Measurements from ENCODE around the gene FOSB.
"Not testable (repeated sequence)": the region's sequence is repeated elsewhere in the genome, so short reads cannot be mapped to it uniquely, and the experiment has no call there.

Gene FOSB

GRCh38 chr19:45506989-45507871, 39.4 kb downstream of the FOSB start, which contains the start of gene VASP:
TSS of gene VASP (plus strand) at chr19:45507479. CDS start at chr19:45507772, 293 bp downstream.
- peak; percentile 98 for DNase-seq

GRCh38 chr19:45507872-45508416, 40.1 kb downstream of the FOSB start:
- DNase-seq: no peak

- peak; percentile 81 for DNase-seq
These were observed 40.6 kb downstream of the FOSB start for GRCh38 chr19:45508417-45508860.

GRCh38 chr19:45508861-45509691, 41.3 kb downstream of the FOSB start:
- DNase-seq: peak; percentile 79

GRCh38 chr19:45509692-45510015, 41.9 kb downstream of the FOSB start:
- DNase-seq: no peak

- DNase-seq: not testable (repeated sequence)
These were observed 42.6 kb downstream of the FOSB start for GRCh38 chr19:45510352-45510751.

- no peak for DNase-seq
These were observed 43.3 kb downstream of the FOSB start for GRCh38 chr19:45511074-45511473.

GRCh38 chr19:45512881-45513483, 45.2 kb downstream of the FOSB start:
- no peak for DNase-seq

GRCh38 chr19:45514376-45515051, 46.7 kb downstream of the FOSB start:
- DNase-seq: no peak

GRCh38 chr19:45515081-45515624, 47.4 kb downstream of the FOSB start:
- DNase-seq: peak; percentile 79

- DNase-seq: no peak
These were observed 48.1 kb downstream of the FOSB start for GRCh38 chr19:45515807-45516401.

GRCh38 chr19:45517238-45517637, 49.4 kb downstream of the FOSB start:
- no peak for DNase-seq

GRCh38 chr19:45517641-45518468, 50.1 kb downstream of the FOSB start:
- DNase-seq: no peak

GRCh38 chr19:45518469-45518826, 50.7 kb downstream of the FOSB start:
- DNase-seq: no peak

- DNase-seq: no peak
These were observed 54.5 kb downstream of the FOSB start for GRCh38 chr19:45522010-45522941.

- peak; percentile 88 for DNase-seq
These were observed 56.0 kb downstream of the FOSB start for GRCh38 chr19:45523642-45524256.

- DNase-seq: no peak
These were observed 56.9 kb downstream of the FOSB start for GRCh38 chr19:45524575-45525129.

Measured in activated effector memory CD4-positive, alpha-beta T cell treated with anti-CD3 and anti-CD28 coated beads, Interleukin-2, amount 50 U/mL, for 16 hours (primary cell).